ENCODE measurements around the gene CNIH3.
A peak's percentile ranks its signal among the peaks of the same experiment; 100 is the strongest.

CNIH3 gene

DNA sequence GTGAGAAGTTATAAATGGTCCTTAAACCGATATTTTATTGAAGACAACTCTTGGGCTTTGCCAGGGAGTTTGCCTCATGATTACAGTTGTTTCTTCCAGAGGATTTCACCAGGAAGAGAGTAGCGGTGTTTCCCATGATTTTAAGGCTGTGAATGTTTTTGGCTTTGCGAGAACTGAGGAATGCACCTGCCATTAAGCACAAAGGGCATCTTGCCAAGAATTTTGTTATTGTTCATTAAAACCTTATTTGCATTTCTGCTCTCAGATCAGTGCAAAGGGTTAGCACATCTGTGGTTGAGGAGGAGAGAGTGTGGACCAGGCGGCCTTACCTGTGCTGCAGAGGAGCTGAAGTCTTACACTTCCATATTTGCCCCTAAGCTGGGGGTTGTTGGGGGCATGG, 13.8 kb downstream of the CNIH3 start:
- no peak for DNase-seq (ENCODE audit: low read depth)
- TF ChIP-seq, protein P1, sequence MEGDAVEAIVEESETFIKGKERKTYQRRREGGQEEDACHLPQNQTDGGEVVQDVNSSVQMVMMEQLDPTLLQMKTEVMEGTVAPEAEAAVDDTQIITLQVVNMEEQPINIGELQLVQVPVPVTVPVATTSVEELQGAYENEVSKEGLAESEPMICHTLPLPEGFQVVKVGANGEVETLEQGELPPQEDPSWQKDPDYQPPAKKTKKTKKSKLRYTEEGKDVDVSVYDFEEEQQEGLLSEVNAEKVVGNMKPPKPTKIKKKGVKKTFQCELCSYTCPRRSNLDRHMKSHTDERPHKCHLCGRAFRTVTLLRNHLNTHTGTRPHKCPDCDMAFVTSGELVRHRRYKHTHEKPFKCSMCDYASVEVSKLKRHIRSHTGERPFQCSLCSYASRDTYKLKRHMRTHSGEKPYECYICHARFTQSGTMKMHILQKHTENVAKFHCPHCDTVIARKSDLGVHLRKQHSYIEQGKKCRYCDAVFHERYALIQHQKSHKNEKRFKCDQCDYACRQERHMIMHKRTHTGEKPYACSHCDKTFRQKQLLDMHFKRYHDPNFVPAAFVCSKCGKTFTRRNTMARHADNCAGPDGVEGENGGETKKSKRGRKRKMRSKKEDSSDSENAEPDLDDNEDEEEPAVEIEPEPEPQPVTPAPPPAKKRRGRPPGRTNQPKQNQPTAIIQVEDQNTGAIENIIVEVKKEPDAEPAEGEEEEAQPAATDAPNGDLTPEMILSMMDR (conservative IDR thresholded peaks at IDR 0.05; ENCODE audit: control insufficient read depth, insufficient read depth, low read depth, low read length) = no peak
- H3K4me3 ChIP-seq (ENCODE audit: control insufficient read depth, low read depth, low read length) = no peak overlapping the region

DNA sequence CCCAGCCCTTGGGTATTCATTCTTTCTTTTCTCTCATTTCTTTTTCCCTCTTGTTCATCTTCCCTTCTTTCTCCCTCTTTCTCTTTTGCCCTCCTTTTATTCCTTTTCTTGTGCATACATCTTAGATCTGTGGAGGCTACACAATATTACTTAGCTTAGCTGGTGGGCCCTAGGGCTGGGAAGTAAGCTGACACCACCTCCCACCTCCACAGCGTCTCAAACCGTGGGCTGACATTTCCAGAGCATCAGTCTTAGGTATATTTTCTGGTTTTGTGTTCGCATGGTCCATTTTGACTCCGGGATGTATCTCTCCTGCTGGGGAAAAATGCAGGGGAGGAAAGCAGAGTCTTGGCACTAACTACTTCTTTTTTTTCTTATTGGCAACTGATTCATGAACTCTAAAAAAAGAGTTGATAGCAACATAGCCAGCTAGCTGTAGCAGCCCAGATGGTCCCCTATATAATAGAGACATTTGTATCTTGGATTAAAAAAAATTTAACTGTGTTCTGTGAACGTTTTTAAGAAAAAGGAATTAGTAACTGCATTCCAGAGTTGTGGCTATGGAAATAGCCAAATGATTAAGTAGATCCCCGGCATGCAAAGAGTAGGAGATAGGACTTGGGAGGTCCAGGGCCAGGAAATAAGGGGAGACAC, 15.5 kb downstream of the CNIH3 start:
- TF ChIP-seq, protein P1 (conservative IDR thresholded peaks at IDR 0.05; ENCODE audit: control insufficient read depth, insufficient read depth, low read depth, low read length) = no peak
- no peak overlapping the region for H3K4me3 ChIP-seq (ENCODE audit: control insufficient read depth, low read depth, low read length)
- peak; percentile 37 for DNase-seq (ENCODE audit: low read depth)

DNA sequence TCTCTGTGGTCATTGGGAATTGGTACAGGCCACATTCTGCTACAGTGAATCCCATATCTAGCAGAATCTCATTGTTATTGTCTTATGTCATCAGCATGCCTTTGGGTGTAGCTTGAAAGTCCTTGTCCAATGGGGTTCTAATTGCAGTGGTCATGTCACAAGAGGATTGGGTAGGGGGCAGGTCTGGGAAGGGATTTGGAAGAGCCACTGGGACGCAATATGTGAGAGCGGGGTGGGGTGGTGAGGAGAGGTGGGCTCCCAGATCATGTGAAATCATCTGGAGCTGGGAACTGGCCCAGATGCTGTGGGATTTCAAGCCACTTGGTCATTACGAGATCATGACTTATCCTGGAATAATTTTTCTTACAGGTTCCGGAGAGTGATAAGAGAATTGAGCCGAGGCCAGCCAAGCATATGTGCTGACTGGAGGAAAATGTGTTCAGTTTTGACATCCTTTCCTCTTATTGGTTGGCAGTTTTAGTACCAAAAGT, 16.3 kb downstream of the CNIH3 start:
- H3K4me3 ChIP-seq (ENCODE audit: control insufficient read depth, low read depth, low read length) = no peak overlapping the region
- peak; percentile 78 for DNase-seq (ENCODE audit: low read depth)
- TF ChIP-seq, protein P1 (conservative IDR thresholded peaks at IDR 0.05; ENCODE audit: control insufficient read depth, insufficient read depth, low read depth, low read length) = no peak

DNA sequence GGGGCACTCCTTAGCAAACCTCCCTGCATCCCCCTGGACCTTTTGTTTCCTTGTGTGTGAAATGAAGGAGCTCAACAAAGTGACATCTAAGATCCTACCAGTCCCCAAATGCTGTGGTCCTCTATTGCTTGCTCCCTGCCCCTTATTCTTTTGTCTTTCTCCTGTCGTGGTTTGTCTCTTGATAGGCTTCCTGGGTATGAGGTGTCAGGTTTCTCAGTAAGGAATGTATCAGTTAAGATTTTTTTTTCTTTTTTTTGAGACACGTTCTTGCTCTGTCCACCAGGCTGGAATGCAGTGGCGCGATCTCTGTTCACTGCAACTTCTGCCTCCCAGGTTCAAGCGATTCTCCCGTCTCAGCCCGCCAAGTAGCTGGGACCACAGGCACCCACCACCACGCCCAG, 16.8 kb downstream of the CNIH3 start:
- TF ChIP-seq, protein P1 (conservative IDR thresholded peaks at IDR 0.05; ENCODE audit: control insufficient read depth, insufficient read depth, low read depth, low read length) = no peak
- no peak overlapping the region for H3K4me3 ChIP-seq (ENCODE audit: control insufficient read depth, low read depth, low read length)
- no peak for DNase-seq (ENCODE audit: low read depth)

DNA sequence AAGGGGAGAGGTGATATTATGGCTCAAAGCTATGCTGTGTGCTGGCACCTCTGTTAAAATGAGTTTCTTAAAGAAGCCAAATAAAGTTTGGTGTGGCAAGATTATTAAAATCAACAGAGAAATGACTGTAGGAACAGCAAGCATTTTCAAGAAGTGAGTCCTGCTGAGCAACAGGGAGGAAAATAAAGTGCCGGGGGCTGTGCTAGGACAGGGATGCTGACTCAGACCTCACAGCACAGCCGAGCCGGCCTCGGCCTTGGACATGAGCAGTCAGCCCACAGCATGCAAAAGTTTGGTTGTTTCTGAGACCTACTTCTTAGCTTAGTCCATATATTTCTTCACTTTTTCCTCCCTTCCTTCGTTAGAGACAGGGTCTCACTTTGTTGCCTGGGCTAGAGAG, 19.2 kb downstream of the CNIH3 start:
- TF ChIP-seq, protein P1 (conservative IDR thresholded peaks at IDR 0.05; ENCODE audit: control insufficient read depth, insufficient read depth, low read depth, low read length) = no peak
- peak; percentile 84 for DNase-seq (ENCODE audit: low read depth)
- no peak overlapping the region for H3K4me3 ChIP-seq (ENCODE audit: control insufficient read depth, low read depth, low read length)

DNA sequence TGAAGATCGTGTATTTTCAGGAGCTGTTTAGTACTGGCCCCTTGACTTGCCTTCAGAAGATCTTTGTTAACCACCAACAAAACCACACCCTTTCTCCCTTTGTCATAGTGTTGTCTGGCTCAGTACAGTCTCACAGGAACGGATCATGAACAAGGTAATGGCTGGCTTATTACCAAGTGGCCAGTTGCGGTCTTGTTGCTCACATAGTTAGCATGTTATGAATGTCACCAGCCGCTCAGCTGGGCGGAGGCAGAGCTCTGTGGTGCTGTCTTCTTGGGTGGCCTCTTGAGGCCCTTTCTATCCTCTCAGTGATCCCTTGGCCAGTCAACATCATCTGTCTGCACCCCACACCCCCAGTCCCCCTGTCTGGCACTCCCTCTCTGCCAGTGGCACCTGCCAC, 21.4 kb downstream of the CNIH3 start:
- H3K4me3 ChIP-seq (ENCODE audit: control insufficient read depth, low read depth, low read length) = no peak overlapping the region
- TF ChIP-seq, protein P1 (conservative IDR thresholded peaks at IDR 0.05; ENCODE audit: control insufficient read depth, insufficient read depth, low read depth, low read length) = no peak
- DNase-seq (ENCODE audit: low read depth) = peak; percentile 82
